HG03025 (cell line): ENCODE data around the gene PTOV1.
A peak's percentile ranks its signal among the peaks of the same experiment; 100 is the strongest.

Experiments used
- ATAC-seq: cut with Tn5 transposase; IDR thresholded peaks from one replicate; pipeline ENCODE4 v1.9.1; 2021; ENCODE audit warnings: mild to moderate bottlenecking, moderate library complexity; ENCODE audit not compliant: unreplicated experiment, low FRiP score

The PTOV1 gene

DNA sequence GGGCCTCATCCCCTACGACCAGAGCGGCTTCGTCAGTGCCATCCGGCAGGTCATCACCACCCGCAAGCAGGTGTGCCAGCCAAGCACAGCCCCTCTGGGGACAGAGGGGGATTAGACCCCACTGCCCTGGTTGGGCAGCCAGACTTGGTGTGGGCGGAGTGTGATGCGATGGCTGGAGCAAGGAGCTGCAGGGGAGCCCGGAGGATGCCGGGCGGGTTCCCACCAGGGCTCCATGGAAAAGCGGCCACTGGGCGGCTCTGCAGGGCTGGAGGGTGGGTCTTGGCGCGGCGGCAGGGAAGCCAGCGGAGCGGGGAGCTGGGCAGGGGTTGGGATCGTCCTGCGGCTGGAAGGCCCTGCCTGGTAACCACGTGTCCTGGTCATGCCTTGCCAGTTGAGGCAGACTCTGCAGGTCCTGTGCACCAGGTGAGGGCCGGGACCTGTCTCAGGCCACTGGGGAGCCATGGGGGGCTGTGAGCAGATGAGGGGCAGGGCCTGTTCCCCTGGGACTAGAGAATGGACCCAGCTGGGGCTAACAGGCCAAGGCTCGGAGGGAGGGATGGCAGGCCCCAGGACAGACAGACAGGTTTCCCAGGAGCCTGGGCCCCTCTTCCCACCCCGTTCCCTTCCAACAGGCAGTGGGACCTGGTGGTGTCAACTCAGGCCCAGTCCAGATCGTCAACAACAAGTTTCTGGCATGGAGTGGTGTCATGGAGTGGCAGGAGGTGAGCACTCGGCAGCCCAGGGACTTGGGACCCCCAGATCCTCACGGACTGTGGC, 6.3 kb downstream of the PTOV1 start:
- no peak for ATAC-seq

DNA sequence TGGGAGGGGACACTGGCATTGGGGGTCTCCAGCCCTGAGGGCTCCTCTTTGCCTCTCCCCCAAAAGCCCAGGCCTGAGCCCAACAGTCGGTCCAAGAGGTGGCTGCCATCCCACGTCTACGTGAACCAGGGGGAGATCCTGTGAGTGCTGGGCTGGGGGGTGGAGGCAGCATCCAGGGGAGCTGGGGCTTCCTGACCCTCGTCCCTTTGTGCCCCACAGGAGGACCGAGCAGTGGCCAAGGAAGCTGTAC, 6.8 kb downstream of the PTOV1 start:
- ATAC-seq = no peak

DNA sequence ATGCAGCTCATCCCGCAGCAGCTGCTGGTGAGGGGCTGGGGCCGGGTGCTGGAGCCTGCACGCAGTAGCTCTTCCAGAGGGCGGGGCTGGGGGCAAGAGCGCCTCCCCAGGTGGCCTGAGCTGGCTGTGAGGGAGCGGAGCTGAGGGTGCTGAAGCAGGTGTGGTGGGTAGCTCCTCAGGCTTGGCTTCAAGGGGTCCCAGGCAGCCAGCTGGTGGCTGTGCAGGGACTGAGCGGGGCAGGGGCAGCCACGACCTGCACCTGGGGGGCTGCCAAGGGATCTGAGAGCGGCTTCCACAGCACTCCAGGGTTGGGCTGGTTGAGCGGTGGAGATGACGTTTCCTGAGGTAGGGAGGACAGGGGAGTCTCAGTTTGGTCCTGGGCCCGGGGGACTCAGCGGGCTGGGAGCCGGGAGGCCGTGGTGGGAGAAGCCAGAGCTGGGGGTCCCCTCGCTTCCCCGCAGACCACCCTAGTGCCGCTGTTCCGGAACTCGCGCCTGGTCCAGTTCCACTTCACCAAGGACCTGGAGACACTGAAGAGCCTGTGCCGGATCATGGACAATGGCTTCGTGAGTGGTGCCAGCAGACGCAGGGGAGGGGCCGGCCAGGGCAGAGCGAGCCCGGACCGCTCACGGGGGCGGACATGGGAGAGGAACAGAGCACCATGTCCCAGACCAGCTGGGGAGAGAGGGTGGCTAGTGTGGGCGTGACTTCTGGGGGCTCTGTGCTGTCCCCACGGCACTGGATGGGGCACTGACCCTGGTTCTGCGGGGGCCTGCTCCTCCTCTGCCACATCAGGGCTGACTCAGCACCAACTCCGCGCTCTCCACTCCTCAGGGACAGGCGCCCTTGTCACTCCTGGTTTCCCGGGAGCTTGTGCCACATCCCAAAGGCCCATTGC, 7.4 kb downstream of the PTOV1 start:
- no peak for ATAC-seq

DNA sequence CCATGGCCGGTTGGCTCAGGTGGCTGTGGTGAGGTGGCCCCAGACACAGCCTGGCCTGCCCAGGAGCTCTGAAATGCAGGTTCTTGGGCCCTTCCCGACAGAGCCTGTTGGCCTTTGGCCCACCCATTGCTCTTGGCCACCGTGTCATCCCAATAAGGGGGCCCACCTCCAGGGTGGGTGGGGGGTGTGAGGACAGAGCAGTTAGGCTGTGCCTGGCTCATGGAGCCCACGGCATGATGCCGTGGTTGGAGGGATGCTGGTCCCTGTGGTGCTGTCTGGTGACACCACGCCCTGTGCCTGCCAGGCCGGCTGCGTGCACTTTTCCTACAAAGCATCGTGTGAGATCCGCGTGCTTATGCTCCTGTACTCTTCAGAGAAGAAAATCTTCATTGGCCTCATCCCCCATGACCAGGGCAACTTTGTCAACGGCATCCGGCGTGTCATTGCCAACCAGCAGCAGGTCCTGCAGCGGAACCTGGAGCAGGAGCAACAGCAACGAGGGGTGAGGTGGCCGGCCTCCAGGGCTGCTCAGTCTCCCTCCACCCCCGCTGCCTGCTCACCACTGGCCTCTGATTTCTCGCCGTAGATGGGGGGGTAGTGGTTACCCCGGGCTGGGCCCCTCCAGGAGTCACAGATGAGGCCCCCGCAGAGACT, 8.8 kb downstream of the PTOV1 start:
- no peak for ATAC-seq

DNA sequence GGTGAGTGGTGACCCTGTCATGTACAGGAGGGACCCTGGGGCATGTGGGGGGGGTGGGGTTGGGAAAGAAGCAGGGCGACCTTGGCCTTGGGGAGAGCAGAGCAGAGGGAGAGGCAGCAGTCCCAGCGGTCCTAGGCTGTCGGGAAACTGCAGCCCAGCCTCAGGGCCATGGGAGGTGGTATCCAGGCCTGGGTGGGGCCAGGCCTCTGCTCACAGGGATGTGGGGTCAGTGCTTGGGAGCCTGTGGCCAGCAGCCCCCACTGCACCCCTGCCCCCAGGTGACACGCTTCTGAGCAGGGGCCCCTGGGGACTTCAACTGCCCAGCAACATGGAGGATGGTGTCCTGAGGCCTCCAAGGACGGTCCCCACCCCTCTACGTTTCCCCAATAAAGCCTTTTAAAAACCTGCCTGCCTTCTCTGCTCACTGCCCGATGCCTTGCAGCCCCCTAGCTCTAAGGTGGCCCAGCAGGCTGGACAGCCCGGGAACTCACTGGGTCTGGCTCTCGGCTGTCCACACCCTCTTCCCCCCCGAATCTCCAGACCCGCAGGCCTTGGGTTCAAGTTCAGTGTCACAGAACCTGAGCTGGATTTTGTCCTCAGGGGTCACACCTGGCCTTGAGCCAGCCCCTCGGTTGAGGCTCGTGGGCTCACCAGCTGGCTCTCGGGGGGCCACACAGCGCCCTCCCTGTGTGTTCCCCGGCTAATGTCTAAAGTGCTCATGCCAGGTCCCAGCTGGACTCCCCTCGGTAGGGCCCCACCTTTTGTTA, 9.6 kb downstream of the PTOV1 start:
- ATAC-seq = no peak

DNA sequence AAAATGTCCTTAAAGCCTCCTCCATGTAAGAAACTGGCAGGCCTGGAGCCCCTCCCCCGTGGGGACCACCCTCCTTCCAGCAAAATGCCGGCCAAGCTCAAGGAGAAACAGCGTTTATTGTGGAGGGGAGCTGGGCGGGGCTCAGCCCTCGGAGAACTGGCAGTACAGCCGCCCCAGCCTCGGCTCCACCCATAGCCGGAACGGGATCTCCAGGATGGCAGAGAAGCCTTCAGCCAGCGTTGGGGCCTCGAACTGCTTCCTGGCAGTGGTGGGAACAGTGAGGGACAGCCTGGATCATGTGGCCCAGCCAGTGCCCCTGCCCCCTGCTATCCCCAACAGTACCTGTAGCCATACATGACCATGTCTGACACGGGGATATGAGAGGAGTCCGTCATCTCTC, 10.1 kb downstream of the PTOV1 start:
- no peak for ATAC-seq

DNA sequence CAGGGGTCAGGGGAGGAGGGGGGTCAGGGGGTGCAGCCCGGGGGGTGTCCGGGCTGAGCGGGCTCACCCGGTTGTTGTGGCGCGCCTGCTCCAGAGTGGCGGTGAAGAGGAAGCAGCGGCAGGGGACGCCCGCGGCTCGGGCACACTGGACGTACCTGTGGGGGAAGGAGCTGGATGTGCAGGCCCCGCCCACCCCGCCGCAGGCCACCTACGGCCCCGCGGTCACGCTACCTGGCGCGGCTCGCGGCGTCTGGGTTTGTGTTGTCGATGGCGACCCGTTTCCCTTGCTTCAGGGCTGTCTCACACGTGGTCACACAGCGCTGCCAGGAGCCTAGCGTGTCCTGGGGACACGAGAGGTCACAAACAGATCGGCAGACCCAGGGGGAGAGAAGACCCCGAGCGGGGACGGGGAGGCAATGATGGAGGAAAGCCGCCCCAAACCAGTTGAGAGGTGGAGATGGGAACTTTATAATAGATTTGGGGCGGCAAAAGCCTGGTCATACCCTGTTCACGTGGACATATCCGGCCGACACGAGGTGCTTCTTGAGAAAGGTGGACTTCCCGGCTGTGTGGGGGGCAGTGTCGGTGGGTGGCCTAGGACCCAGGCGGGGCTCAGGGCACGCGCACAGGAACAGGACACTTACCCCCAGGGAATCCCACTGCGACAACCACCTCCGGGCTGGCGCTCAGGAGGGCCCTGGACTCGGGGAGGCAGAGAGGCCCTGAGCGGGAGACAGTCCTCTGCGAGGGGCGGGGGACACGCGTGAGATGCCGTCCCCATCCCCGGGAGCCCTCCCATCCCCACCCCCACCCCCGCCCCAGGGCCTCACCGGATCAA, 10.8 kb downstream of the PTOV1 start:
- ATAC-seq = no peak

DNA sequence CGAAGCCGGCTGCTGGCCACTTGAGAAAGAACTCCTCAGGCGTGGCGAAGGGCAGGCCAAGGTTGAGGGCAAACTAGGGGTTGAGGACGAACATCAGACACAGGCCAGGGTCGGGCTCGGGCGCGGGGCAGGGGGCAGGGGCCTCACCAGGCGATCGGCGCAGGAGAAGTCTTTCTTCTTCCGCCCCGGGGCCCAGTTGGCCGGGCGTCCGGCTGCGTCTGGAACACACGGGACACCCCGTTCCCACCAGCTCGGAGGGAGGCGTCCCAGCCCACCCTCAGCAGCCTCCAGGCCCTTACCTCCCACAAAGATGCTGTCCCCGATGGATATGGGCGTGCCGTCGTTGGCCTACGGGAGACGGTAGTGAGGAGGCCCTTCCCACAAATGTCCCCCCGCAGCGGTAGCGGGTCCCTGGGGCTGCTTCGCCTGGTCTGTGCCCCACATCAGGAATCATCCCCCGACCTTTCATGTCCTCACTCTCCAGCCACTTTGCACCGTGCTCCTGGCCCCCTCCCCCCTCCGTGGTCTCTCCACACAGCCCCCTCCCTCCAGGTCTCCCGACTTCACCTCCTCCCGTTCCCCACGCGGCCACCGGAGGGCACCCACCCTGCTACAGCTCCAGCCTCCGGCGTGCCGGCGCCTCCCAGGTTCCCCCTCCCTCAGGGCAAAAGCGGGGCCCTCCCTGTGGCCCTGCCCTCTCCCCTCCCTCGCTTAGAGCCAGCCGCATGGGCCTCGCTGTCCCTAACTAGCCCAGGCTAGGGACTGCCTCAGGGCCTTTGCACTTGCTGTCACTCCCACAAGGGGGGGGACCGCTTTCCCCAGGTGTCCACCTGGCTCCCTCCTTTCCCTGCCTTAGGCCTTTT, 11.7 kb downstream of the PTOV1 start:
- no peak for ATAC-seq

DNA sequence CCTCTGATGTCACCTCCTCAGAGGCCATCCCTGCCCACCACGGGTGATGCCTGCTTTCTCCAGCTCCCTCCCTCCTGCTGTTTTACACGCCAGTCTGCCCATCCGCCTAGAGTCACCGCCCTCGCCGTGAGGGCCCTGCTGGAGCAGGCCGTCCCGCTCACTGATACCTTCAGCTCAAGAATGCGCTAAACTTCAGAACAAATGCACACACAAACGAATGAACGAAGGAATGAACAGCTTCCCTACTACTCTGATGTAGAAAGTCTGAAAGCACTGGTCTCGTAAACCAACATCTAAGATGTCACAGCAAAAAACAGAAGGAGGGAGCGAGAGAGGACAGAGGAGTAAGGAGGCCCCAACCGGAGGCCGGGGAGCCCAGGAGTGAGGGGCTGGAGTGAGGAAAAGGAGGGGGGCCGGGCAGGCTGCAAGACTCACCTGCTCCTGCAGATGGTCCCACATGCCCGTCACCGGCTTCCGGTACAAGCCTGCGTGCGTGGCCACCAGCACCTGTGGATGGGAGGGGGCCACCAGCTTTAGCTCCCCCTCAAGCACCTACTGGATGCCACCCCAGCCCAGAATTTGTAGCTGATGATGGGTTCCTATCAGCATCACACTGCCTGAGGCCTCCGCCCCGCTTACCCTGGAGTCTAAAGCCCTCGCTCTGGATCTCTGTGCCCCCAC, 12.4 kb downstream of the PTOV1 start:
- no peak for ATAC-seq

DNA sequence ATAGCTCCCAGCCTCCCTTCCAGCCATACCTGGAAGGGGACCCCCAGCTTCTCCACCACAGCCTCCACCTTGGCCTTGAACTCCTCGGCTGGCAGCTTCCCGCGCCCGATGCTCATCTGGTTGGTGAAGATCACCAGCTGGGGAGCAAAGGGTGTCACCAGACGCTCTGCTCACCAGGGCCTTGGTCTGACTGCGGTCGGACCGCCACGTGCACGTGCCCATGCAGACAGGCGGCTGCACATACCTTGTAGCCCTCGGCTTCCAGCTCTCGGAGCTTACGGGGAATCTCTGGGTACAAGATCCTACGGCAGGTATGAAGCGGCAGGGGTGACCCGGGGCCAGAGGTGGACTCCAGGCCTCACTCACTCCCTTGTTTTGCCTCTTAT, 13.0 kb downstream of the PTOV1 start:
- no peak for ATAC-seq

DNA sequence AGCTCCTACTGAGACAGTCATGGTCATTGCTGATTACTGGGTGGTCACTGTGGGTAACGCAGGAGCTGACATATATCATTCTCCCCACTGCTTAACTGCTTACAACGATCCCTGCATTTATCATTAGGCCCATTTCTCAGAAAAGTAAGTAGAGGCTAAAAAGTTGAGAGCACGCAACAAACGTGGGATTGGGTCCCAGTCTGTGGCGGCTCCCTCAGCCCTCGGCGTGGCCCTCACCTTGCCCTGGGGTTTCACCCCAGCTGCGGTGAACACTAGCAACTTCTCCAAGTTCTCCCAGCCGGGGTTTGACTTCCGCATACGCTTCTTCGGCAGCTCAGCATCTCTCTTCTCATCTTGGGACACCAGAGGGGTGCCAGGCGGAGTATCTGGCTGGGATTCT, 13.9 kb downstream of the PTOV1 start:
- ATAC-seq = no peak

DNA sequence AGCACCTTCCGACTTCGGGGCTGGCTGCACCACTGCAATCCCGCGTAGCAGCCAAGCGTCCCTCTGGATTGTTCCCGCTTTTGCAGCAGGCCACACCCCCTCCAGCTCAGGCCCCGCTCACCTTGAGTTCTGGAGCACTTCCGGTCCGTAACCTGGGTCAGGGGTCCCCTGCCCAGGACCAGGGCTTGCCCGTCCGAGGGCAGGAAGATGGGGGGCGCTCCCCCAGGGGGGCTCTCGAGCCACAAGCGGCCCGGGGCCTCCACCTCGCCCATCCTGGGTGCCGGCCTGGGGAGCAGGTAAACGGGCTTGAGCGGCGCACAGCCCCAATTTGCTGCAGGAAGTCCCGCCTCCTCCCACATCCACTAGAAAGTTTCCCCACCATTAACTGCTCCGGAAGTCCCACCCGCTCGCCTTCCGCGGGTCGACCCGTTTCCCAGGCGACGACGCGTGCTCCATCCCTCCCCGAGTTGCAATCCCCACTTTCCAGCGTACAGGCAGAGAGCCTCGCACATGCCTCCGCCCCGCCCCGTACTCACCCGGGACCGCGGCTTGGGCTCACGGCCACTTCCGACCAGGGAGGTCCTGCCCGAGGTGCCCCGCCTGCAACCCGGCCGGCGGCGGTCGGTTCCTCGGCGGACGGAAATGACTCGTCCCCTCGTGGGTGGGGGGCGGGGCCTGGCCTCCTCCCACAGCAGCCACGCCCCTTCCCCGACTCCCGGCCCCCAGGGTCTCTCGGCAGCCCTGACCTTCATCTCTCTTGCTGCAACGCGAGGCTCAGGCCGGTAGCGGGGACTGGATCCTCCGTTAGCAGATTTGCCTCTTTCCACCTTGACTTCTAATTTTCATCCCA, 16.2 kb downstream of the PTOV1 start, which contains the start of gene PNKP:
PNKP (minus strand) TSS at position 644 of the 850 bp plus-strand sequence; CDS start at position 272, 372 bp downstream.
- ATAC-seq = no peak

DNA sequence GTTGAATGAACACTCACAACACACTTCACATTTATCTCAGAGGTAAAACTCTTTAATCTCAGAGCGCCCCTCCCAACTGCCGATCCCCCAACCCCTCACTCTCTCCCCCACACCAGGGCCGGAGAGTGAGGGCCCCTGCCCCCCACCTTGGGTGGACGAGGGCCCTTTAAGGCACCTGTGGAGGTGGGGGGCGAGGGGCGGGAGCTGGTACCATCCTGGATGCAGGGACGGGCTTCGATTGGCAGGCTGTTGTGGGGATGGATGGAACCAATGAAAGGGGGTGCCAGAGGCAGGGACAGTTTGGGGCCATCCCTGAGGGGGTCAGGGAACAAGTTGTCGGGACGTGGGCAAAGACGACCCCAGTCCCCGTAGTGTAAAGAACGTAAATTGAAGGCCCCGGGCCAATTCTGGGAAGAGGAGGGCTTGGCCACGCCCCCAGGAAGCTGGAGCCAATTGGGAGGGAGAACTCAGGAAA, 18.1 kb downstream of the PTOV1 start:
- no peak for ATAC-seq

DNA sequence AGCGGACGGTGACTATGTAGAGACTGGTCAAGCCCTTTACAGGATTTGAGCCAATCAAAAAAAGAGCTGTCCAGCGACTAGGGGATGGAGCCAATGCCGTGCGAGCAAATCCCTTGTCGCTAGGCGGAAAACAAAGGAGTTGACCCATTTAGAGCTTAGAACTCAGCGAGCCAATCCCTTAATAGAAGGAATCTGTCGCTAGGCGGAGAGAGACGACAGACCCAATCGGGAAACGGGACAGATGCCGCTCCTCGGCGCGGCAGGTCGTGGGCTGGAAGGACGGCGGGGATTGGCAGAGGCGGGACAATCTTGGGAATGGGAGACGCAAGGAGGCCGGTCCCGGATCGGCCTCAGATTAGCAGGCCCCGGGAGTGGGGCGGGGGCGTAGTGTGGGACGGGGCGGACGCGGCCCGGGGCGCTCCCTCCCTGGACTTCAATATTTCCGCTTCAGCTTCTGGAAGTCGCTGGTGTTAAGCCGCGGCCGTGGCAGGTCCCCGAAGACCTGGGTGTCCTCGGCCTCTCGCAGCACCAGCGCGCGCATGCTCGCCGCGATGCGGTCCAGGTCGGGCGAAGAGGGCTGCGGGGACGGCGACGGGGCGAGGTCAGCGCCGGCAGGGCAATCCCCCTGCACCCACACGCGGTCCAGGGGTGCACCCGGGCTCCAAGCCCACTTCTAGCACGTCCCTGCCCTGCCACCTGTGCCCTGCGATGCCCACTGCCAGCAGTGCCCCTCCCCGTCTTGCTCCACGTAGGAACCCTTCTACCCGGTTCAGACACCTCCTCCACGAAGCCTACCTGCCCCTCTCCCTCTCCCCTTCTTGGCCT, 18.7 kb downstream of the PTOV1 start:
- peak; percentile 54 for ATAC-seq

DNA sequence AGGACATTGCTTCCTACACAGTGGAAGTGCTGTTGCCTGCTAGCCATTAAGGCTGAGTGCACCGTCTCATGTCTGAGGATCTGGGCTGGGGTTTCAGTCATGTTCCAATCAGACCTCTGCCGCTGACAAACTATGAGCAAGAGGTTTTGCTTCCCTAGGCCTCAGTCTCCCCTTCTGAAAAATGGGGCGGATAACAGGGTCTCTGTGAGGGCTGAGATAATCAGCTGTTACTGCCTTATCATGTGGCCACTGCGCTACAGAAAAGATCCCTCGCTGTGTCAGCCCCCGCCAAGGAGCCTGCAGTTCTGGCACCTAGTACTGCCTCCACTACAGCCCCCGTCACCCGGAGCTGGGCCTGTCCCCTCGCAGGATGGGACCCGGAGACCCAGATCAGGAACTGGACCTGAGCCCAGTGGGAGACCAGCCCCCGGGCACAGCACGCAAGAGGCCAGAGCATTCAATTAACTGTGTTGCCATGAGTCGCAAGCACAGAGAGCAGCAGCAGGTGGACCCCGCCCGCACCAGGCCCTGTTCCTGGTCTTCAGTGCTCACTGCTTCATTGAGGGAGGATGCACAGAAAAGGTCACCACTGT, 19.4 kb downstream of the PTOV1 start:
- no peak for ATAC-seq

DNA sequence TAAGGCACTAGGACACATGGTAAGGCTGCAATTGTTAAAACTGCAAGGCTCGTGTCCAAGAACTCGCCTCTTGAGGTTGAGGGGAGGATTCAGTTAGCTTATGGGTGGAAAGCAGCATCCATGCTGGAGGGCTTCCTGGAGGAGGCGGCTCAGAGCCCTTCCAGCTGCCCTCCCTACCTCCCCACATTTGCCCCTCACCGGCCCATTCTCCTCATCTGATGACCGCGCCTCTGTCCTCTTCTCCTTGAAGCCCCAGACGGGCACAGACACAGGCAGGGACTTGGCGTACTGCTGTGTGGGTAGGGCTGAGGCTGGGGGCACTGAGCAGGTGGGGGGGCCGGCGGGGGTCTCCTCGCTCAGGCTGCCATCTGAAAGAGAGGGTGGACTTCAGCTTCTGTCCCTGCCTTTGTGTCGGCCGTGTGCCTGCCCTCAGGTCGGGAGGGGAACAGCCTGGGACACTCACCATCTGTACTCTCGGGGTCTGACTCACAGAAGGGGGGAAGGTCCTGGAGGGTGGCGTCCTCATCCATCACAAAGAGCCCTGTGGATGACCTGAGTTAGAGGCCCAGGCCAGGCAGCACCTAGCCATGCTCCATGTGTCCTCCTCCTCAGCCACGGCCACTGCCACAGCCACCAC, 20.5 kb downstream of the PTOV1 start:
- ATAC-seq = no peak
